Dermis blood vessel endothelial cell (primary cell): ENCODE data around the gene COLEC12. TPM values are rescaled to one million over a fixed set of nuclear protein-coding genes. Genes with fewer than 3 reads are reported as not detected.

Experiments used
- DNase-seq: peaks from one replicate; pipeline ENCODE4 v3.0.0; 2010
- total RNA-seq: library from RNA; depleted of rRNA; stranded (reverse); fragments of >200 nt; gene quantifications from 2 replicates; pipeline ENCODE4 v1.2.3, GENCODE V29; 2014

Gene COLEC12
- total RNA-seq, 1 donor from 2014 or later = 45.1 TPM

- no peak for DNase-seq
Observed at GRCh38 chr18:434410-434809, 66.1 kb downstream of the COLEC12 start.

GRCh38 chr18:433960-434359, 66.5 kb downstream of the COLEC12 start:
- DNase-seq = no peak

GRCh38 chr18:433298-433697, 67.2 kb downstream of the COLEC12 start:
- DNase-seq = no peak

- no peak for DNase-seq
Observed at GRCh38 chr18:432791-433190, 67.7 kb downstream of the COLEC12 start.

- DNase-seq = no peak
Observed at GRCh38 chr18:429030-429429, 71.5 kb downstream of the COLEC12 start.

- DNase-seq = no peak
Observed at GRCh38 chr18:427005-427404, 73.5 kb downstream of the COLEC12 start.

- DNase-seq = no peak
Observed at GRCh38 chr18:425106-425745, 75.3 kb downstream of the COLEC12 start.

GRCh38 chr18:424668-425067, 75.8 kb downstream of the COLEC12 start:
- DNase-seq = peak; percentile 26

- peak; percentile 61 for DNase-seq
Observed at GRCh38 chr18:424071-424661, 76.3 kb downstream of the COLEC12 start.

- DNase-seq = no peak
Observed at GRCh38 chr18:422966-423365, 77.5 kb downstream of the COLEC12 start.

- peak; percentile 25 for DNase-seq
Observed at GRCh38 chr18:421247-422155, 79.0 kb downstream of the COLEC12 start.

- DNase-seq = no peak
Observed at GRCh38 chr18:420661-421246, 79.7 kb downstream of the COLEC12 start.

GRCh38 chr18:419541-420175, 80.8 kb downstream of the COLEC12 start:
- DNase-seq = no peak

GRCh38 chr18:417495-417894, 83.0 kb downstream of the COLEC12 start:
- no peak for DNase-seq

GRCh38 chr18:416930-417329, 83.6 kb downstream of the COLEC12 start:
- no peak for DNase-seq

GRCh38 chr18:415617-416612, 84.6 kb downstream of the COLEC12 start:
- DNase-seq = no peak

- DNase-seq = no peak
Observed at GRCh38 chr18:415047-415446, 85.5 kb downstream of the COLEC12 start.

- DNase-seq = peak; percentile 58
Observed at GRCh38 chr18:413233-413632, 87.3 kb downstream of the COLEC12 start.

- DNase-seq = no peak
Observed at GRCh38 chr18:410047-410455, 90.5 kb downstream of the COLEC12 start.

GRCh38 chr18:408367-408766, 92.1 kb downstream of the COLEC12 start:
- no peak for DNase-seq

- DNase-seq = no peak
Observed at GRCh38 chr18:407626-408224, 92.8 kb downstream of the COLEC12 start.
